Peyer's patch (tissue), 4 donors: ENCODE data around the gene ASTL. TPM values are rescaled to one million over a fixed set of nuclear protein-coding genes. Genes with fewer than 3 reads are reported as not detected.
"Not testable (repeated sequence)": the region's sequence is repeated elsewhere in the genome, so short reads cannot be mapped to it uniquely, and the experiment has no call there.

Experiments used
- DNase-seq, 3 donors: peaks; one replicate each; pipeline ENCODE4 v3.0.0-alpha.2; 2017 to 2019
- H3K27ac ChIP-seq, 4 donors: fragments of 200-600 bp; sonication (generic); one replicate each; pipeline ENCODE4 v1.5.1; 2016 to 2019
- H3K27me3 ChIP-seq, 2 donors: fragments of 200-600 bp; sonication (generic); one replicate each; pipeline ENCODE4 v1.5.1; 2019
- H3K36me3 ChIP-seq, 3 donors: fragments of 200-600 bp; sonication (generic); one replicate each; pipeline ENCODE4 v1.5.1; 2016 to 2019
- H3K4me1 ChIP-seq, 4 donors: fragments of 200-600 bp; sonication (generic); one replicate each; pipeline ENCODE4 v1.5.1; 2016 to 2019
- H3K4me3 ChIP-seq, 4 donors: fragments of 200-600 bp; sonication (generic); 1 replicate in 3 of 4; 2 replicates in 1 of 4; pipeline ENCODE4 v1.5.1; 2016 to 2019; ENCODE audit warnings: mild to moderate bottlenecking in 1 of 4
- H3K9me3 ChIP-seq, 4 donors: fragments of 200-600 bp; sonication (generic); one replicate each; pipeline ENCODE4 v1.5.1; 2016 to 2019; ENCODE audit warnings: mild to moderate bottlenecking in 1 of 4
- POLR2A ChIP-seq, 2 donors: fragments of 450-650 bp; IDR thresholded peaks; one replicate each; pipeline ENCODE4 v1.5.1; 2017; ENCODE audit warnings: antibody characterized with exemption in 2 of 2, mild to moderate bottlenecking in 2 of 2, moderate library complexity in 2 of 2
- total RNA-seq, 4 donors: library from RNA; depleted of rRNA; stranded (reverse); fragments of >200 nt; gene quantifications; one replicate each; pipeline ENCODE4 v1.1.0, GENCODE V29; 2016
- TF ChIP-seq, protein P1 (sequence below), 6 experiments: fragments of 450-650 bp in 4 of 6; fragments of 200-600 bp in 2 of 6; sonication (generic) in 1 of 6; IDR thresholded peaks; one replicate each; pipeline ENCODE4 v1.5.1; 2017 to 2019; ENCODE audit warnings: antibody characterized with exemption in 6 of 6, mild to moderate bottlenecking in 3 of 6, moderate library complexity in 1 of 6

Gene ASTL
- total RNA-seq, 4 donors from 2014 or later, result not detected

DNA sequence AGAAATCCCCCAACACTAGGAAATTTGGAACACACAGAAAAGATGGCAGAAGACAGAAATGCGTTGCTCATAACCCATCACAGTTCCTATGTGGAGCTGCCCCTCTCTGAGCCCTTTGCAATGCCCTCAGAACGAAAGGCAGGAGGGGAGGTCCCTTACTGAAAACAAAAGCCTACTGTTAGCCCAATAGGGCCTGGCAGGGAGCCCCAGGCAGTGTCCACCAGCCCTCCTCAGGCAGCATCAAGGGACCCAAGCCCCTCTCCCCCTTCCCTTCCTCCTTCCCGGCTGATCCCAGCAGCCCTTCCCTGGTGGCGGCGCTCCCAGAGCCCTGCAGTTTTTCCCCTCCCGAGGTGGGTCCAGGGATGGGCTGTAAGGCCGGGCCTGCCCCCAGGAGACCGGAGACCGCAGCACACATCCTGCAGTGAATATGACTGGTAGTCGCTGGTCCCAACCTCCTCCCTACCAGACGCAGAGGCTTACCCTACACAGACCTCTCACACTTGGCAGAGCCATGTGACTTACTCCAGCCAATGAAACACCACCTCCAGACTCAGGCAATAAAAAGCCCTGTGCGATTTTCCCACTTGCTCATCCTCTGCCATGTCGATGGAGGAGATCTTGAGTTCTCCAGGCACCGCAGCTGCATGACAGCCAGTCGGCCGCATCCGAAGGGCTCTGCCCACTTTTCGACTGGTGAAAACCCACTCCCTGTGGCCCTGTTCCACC is 26.3 kb upstream of the ASTL start:
- Histone ChIP-seq H3K36me3 (no peaks in the 10 kb centered on the region), H3K9me3 (no peaks in the 10 kb centered on the region), H3K4me1 (peaks cover 0 to 19% (median 13%) of the 10 kb centered on the region in 4 donors), H3K27me3 (no peaks in the 10 kb centered on the region), H3K4me3 (peak overlapping the region in 2 of 4 donors; percentile 5 to 25), H3K27ac (peak overlapping the region; percentile 73 to 89 (median 78))
- TF ChIP-seq, protein P1, sequence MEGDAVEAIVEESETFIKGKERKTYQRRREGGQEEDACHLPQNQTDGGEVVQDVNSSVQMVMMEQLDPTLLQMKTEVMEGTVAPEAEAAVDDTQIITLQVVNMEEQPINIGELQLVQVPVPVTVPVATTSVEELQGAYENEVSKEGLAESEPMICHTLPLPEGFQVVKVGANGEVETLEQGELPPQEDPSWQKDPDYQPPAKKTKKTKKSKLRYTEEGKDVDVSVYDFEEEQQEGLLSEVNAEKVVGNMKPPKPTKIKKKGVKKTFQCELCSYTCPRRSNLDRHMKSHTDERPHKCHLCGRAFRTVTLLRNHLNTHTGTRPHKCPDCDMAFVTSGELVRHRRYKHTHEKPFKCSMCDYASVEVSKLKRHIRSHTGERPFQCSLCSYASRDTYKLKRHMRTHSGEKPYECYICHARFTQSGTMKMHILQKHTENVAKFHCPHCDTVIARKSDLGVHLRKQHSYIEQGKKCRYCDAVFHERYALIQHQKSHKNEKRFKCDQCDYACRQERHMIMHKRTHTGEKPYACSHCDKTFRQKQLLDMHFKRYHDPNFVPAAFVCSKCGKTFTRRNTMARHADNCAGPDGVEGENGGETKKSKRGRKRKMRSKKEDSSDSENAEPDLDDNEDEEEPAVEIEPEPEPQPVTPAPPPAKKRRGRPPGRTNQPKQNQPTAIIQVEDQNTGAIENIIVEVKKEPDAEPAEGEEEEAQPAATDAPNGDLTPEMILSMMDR (IDR thresholded peaks at IDR 0.05), result peak in 1 of 6 experiments; percentile 7
- no peak for TF ChIP-seq POLR2A (IDR thresholded peaks at IDR 0.05)
- DNase-seq, result peak in 2 of 3 donors; percentile 85 to 86

DNA sequence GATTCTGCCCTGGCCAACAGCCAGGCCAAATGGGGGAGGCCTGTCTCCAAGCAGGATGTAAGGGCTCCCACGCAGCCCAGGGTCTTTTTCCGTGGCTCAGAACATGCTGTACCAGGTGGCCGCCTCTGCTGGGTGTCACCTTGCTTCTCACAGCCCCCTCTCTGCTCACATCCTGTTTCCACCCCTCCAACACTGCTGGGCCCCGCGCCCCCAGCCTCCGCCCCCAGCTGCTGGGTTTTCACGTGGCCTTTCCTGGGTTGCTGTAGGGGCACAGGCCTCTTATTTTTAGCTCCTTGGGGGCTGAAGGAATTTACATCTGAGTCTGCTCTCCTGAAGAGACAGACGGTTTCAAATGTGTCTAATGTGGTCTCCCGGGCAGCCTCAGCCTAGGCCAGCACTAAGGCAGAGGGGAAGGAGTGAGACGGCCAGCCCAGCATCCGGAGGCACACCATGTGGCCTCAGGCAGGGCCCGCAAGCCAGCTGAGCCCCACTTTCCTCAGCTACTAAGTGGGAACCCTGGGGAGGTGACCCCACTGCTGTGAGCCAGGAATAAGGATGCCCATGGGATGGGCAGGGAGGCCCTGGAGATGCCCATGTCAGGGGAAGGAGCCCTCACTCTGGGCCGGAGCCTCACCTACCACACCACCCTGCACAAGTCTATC is 25.6 kb upstream of the ASTL start:
- H3K4me3 ChIP-seq, result peak overlapping the region in 2 of 4 donors; percentile 5 to 25
- no peaks in the 10 kb centered on the region for H3K9me3 ChIP-seq
- TF ChIP-seq POLR2A (IDR thresholded peaks at IDR 0.05), result no peak
- TF ChIP-seq, protein P1 (IDR thresholded peaks at IDR 0.05), result no peak
- H3K36me3 ChIP-seq, result no peaks in the 10 kb centered on the region
- peak overlapping the region; percentile 73 to 89 (median 78) for H3K27ac ChIP-seq
- peak in 2 of 3 donors; percentile 88 to 93 for DNase-seq
- no peaks in the 10 kb centered on the region for H3K27me3 ChIP-seq
- H3K4me1 ChIP-seq, result peaks cover 0 to 22% (median 14%) of the 10 kb centered on the region in 4 donors

DNA sequence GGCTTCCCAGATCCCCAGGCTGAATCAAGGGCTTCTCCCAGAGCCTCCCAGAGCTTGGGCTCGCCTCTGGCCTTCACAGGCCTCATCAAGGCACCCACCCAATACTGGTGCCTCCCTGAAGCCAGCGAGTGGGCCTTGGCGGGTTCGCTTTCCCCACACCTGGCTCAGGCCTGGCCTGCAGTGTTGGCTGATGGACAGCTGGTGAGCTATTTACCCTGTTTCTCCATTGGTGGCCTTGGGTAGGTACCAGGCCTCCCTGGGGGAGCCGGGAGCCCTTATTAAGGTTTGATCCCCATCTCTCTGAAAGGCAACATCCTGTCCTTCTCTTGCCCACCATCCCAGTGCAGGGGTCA is 25.1 kb upstream of the ASTL start:
- no peaks in the 10 kb centered on the region for H3K36me3 ChIP-seq
- no peaks in the 10 kb centered on the region for H3K27me3 ChIP-seq
- TF ChIP-seq, protein P1 (IDR thresholded peaks at IDR 0.05), result no peak
- TF ChIP-seq POLR2A (IDR thresholded peaks at IDR 0.05), result no peak
- H3K4me1 ChIP-seq, result peaks cover 0 to 27% (median 14%) of the 10 kb centered on the region in 4 donors
- no peak for DNase-seq
- H3K9me3 ChIP-seq, result no peaks in the 10 kb centered on the region
- peak overlapping the region in 1 of 4 donors; percentile 25 for H3K4me3 ChIP-seq
- peak overlapping the region; percentile 73 to 89 (median 78) for H3K27ac ChIP-seq

DNA sequence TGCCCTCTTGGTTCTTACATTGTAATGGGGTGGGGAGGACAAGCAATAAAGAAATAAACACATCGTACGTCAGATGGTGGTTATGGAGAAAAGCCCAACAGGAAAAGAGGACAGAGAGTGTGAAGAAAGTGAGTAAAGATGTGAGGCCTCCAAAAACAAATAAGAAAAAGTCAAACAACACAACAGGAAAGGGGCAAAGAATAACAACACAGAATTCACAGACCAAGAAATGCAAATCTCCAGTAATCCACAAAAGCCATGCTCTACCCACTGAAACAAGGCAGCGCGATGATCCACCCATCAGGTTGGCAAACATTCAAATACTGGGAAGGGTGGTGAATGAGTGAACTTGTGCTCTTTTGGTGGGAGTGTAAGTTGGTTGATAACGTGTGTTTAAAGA is 23.6 kb upstream of the ASTL start:
- DNase-seq, result no peak
- Histone ChIP-seq H3K27ac (peak overlapping the region; percentile 8 to 89 (median 66)), H3K27me3 (no peaks in the 10 kb centered on the region)

DNA sequence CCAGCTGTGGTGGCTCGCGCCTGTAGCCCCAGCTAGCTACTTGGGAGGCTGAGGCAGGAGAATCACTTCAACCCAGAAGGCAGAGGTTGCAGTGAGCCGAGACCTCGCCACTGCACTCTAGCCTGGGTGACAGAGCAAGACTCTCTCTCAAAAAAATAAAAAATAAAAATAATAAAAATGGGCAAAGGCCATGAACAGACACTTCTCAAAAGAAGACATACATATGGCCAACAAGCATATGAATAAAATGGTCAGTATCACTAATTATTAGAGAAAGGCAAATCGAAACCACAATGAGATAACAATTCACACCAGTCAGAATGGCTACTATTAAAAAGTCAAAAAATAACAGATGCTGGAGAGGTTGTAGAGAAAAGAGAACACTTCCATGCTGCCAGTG is 22.1 kb upstream of the ASTL start:
- H3K4me1 ChIP-seq, result peaks cover 0 to 45% (median 18%) of the 10 kb centered on the region in 4 donors
- H3K27me3 ChIP-seq, H3K4me3 ChIP-seq, H3K9me3 ChIP-seq, H3K36me3 ChIP-seq, DNase-seq: not testable (repeated sequence)
- H3K27ac ChIP-seq, result peak overlapping the region in 1 of 4 donors; percentile 77

More for the DNA sequence above, 23.6 kb upstream of the ASTL start:
- H3K4me1 ChIP-seq, result peaks cover 0 to 42% (median 17%) of the 10 kb centered on the region in 4 donors
- no peak overlapping the region for H3K4me3 ChIP-seq
- TF ChIP-seq, protein P1 (IDR thresholded peaks at IDR 0.05), result no peak
- TF ChIP-seq POLR2A (IDR thresholded peaks at IDR 0.05), result no peak
- H3K9me3 ChIP-seq, result no peaks in the 10 kb centered on the region
- H3K36me3 ChIP-seq, result no peaks in the 10 kb centered on the region
